Measurements from ENCODE around the gene AUP1. TPM values are rescaled to one million over a fixed set of nuclear protein-coding genes. Genes with fewer than 3 reads are reported as not detected.
"Not testable (repeated sequence)": the region's sequence is repeated elsewhere in the genome, so short reads cannot be mapped to it uniquely, and the experiment has no call there.

The AUP1 gene
- total RNA-seq, 2 donors from 2014 or later: 85.5 to 113 TPM

DNA sequence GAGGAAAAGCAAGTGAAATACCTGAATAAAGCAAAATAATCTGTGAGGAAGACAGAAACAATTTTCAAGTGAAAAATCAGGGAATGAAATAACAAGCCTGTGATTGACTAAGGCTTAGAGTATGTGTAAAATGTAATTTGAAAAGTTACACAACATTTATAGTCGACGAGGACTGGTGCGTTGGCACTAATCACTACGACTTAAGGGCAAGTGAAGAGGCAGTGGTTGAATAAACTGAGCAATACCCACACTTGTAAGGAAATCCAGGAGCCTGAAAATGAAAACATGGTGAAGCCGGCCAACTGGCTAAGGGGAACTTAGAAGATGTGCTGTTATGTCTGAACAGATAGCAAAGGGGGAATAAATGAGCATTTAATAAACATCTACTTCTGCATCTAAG is 38.4 kb upstream of the AUP1 start:
- H3K4me3 ChIP-seq: no peak overlapping the region
- H3K4me1 ChIP-seq (ENCODE audit: control insufficient read depth in 1 of 2, low read depth in 2 of 2): peaks cover 9 to 14% of the 10 kb centered on the region in 2 donors
- no peaks in the 10 kb centered on the region for H3K9me3 ChIP-seq
- DNase-seq (ENCODE audit: low spot score) (no peak), ATAC-seq (ENCODE audit: insufficient number of reproducible peaks, low FRiP score, low read depth) (no peak)
- H3K27me3 ChIP-seq (replicated peaks; ENCODE audit: insufficient read depth): no peaks in the 10 kb centered on the region
- peak overlapping the region in 1 of 2 donors; percentile 7 for H3K27ac ChIP-seq
- H3K36me3 ChIP-seq: no peaks in the 10 kb centered on the region
- no peak for TF ChIP-seq CTCF (IDR thresholded peaks at IDR 0.05)

DNA sequence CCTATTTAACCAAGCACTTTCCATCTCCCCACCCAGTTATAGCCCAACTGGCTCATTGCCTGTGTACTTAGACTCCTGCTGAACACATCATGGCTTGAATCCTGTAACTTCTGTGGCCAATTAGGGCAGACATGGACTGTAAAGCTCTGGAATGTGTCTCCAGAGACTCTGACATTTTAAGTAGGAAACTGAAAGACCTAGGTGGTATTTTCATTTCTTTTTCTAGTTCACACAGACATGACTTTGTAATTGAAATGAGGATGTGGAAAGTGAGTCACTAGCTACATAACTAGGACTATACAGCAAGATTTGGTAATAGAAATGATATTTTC is 37.2 kb upstream of the AUP1 start:
- no peak overlapping the region for H3K4me3 ChIP-seq
- peaks cover 9 to 14% of the 10 kb centered on the region in 2 donors for H3K4me1 ChIP-seq (ENCODE audit: control insufficient read depth in 1 of 2, low read depth in 2 of 2)
- ATAC-seq (ENCODE audit: insufficient number of reproducible peaks, low FRiP score, low read depth) (peak; percentile 23), DNase-seq (ENCODE audit: low spot score) (no peak)
- TF ChIP-seq CTCF (IDR thresholded peaks at IDR 0.05): no peak
- H3K9me3 ChIP-seq: no peaks in the 10 kb centered on the region
- H3K27ac ChIP-seq: peak overlapping the region in 1 of 2 donors; percentile 7
- no peaks in the 10 kb centered on the region for H3K36me3 ChIP-seq
- H3K27me3 ChIP-seq (replicated peaks; ENCODE audit: insufficient read depth): no peaks in the 10 kb centered on the region

DNA sequence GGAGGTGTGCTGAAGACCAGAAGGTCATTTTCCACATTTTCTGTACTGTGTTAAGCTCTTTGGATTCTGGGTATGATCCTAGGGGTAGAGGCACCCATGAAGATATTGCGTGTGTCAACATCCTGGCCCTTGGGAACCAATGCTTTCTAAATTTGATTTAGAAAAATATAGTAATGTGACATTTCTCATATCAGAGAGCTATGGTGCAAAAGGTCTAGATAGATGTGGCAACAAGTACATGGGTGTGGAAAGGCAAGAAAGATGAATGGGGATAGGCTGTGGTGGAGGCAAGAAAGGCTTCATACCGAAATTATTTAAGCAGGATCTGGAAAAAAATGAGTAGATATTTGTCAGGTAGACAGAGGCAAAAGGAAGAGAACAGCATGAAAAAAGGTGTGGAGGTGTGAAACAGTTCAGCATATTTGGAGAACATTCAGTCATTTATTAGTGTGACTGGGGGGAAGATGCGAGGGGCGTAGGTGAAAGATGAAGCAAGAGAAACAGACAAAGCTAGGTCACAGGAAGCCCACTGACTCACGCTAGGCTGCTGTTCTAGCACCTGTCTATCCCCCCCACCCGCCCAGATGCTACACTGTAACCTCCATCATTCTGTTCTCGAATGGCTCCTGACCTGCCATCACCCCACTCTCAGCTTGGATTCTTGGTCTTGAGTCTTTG is 36.7 kb upstream of the AUP1 start:
- Histone ChIP-seq H3K27me3 (replicated peaks; ENCODE audit: insufficient read depth) (no peaks in the 10 kb centered on the region), H3K36me3 (no peaks in the 10 kb centered on the region), H3K9me3 (no peaks in the 10 kb centered on the region), H3K27ac (peak overlapping the region in 1 of 2 donors; percentile 7), H3K4me1 (ENCODE audit: control insufficient read depth in 1 of 2, low read depth in 2 of 2) (peaks cover 9 to 14% of the 10 kb centered on the region in 2 donors), H3K4me3 (no peak overlapping the region)
- no peak for TF ChIP-seq CTCF (IDR thresholded peaks at IDR 0.05)
- DNase-seq (ENCODE audit: low spot score) (no peak), ATAC-seq (ENCODE audit: insufficient number of reproducible peaks, low FRiP score, low read depth) (no peak)

GRCh38 chr2:74564222-74564621 is 34.7 kb upstream of the AUP1 start:
- no peak for TF ChIP-seq CTCF (IDR thresholded peaks at IDR 0.05)
- no peaks in the 10 kb centered on the region for H3K9me3 ChIP-seq
- no peaks in the 10 kb centered on the region for H3K36me3 ChIP-seq
- ATAC-seq (ENCODE audit: insufficient number of reproducible peaks, low FRiP score, low read depth): no peak
- H3K4me1 ChIP-seq (ENCODE audit: control insufficient read depth in 1 of 2, low read depth in 2 of 2): peaks cover 9 to 14% of the 10 kb centered on the region in 2 donors
- no peak overlapping the region for H3K4me3 ChIP-seq
- no peaks in the 10 kb centered on the region for H3K27me3 ChIP-seq (replicated peaks; ENCODE audit: insufficient read depth)
- H3K27ac ChIP-seq: no peak overlapping the region
- DNase-seq (ENCODE audit: low spot score): no peak

- Histone ChIP-seq H3K27ac (no peak overlapping the region), H3K9me3 (no peaks in the 10 kb centered on the region), H3K27me3 (replicated peaks; ENCODE audit: insufficient read depth) (no peaks in the 10 kb centered on the region), H3K4me3 (no peak overlapping the region), H3K4me1 (ENCODE audit: control insufficient read depth in 1 of 2, low read depth in 2 of 2) (peaks cover 6 to 7% of the 10 kb centered on the region in 2 donors), H3K36me3 (no peaks in the 10 kb centered on the region)
- TF ChIP-seq CTCF (IDR thresholded peaks at IDR 0.05): no peak
- DNase-seq (ENCODE audit: low spot score) (no peak), ATAC-seq (ENCODE audit: insufficient number of reproducible peaks, low FRiP score, low read depth) (no peak)
These were observed 32.7 kb upstream of the AUP1 start for GRCh38 chr2:74562126-74562775.

DNA sequence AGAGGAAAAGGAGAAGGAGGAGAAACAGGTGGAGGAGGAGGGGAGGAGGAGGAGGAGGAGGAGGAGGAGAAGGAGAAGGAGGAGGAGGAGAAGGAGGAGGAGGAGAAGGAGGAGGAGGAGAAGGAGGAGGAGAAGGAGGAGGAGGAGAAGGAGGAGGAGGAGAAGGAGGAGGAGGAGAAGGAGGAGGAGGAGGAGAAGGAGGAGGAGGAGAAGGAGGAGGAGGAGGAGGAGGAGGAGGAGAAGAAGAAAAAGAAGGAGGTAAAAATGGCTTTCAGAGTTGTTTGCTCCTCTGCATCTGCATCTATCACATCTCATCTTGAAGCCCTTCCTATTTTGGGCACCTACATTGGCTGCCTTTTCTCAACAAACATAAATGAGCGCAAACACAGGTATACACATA is 31.5 kb upstream of the AUP1 start:
- H3K9me3 ChIP-seq; H3K4me3 ChIP-seq; DNase-seq (ENCODE audit: low spot score); H3K27me3 ChIP-seq (replicated peaks; ENCODE audit: insufficient read depth); H3K4me1 ChIP-seq (ENCODE audit: control insufficient read depth in 1 of 2, low read depth in 2 of 2); H3K27ac ChIP-seq; H3K36me3 ChIP-seq; ATAC-seq (ENCODE audit: insufficient number of reproducible peaks, low FRiP score, low read depth): not testable (repeated sequence)
